Measurements from ENCODE around the gene PARN.
"Not testable (repeated sequence)": the region's sequence is repeated elsewhere in the genome, so short reads cannot be mapped to it uniquely, and the experiment has no call there.

The PARN gene

DNA sequence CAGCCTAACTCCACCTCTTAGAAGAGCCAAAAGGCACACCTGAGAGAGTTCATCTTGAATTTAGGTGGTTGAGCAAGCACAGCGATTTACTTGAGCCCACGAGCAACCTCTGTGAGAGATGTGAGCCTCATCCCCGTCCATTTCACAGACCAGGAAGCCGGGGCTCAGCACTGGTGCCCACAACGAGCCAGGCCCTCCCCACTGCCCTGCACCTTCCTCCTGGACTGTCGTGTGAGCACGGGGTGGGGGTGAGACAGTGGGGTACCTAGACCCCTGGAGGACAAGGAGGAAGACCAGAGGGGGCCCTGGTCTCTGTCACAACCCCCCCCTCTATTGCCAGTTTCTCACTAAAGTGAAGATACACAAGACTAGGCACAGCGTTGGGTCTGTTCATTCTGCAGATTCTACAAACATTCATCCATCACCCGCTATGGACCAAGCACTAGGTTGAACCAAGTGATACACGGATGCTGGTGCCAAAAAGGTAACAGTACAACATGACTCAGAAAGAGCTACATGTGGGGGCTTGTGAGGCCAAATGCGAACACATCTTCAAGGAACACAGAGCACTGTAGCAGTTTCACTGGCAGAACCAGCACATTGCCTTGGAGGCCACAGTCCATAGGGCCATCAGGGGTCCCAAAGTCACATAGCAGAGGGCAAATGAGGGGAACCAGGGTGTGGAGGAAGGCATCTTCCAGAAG, 231.9 kb downstream of the PARN start:
- DNase-seq, result no peak

- DNase-seq, result not testable (repeated sequence)
Measured at GRCh38 chr16:14395710-14396304, 234.3 kb downstream of the PARN start.

GRCh38 chr16:14394834-14395233, 235.2 kb downstream of the PARN start:
- DNase-seq, result no peak

- DNase-seq, result no peak
Measured at GRCh38 chr16:14392960-14393359, 237.1 kb downstream of the PARN start.

DNA sequence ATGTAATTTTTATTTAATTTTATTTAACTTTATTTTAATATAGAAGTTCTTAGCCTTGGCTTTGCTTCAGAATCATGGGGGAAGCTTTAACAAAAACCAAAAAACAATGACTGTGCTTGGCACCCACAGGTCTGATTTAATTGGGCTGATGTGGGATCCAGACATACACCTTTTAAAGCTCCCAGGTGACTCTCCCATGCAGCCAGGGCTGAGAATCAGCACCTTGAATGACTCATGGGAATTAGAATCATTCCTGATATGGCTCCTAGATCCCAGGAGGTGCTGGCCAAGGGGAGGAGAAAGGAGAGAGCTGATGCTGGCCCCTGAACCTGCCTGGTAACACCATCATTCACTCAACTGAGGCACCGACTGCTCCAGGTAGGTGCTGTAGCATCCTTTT, 240.7 kb downstream of the PARN start:
- no peak for DNase-seq

DNA sequence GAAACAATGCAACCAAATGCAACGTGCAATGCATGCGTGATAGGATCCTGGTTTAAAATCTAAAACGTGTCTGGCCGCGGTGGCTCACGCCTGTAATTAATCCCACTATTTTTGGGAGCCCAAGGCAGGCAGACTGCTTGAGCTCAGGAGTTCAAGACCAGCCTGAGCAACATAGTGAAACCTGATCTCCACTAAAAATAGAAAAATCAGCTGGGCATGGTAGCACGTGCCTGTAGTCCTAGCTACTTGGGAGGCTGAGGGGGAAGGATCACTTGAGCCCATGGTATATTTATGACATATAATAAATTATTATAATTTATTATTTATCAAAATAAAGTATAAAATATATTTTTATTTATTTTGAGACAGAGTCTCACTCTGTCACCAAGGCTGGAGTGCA, 241.8 kb downstream of the PARN start:
- DNase-seq, result no peak

GRCh38 chr16:14386115-14386514, 243.9 kb downstream of the PARN start:
- DNase-seq, result no peak
